DMS53 treated with DMSO at 0.1 percent for 48 hours (cell line): ENCODE results near the gene SIRPB2.

Source experiments
- DNase-seq: peaks from one replicate; lab custom pipeline; 2025; ENCODE audit not compliant: unreplicated experiment; lab: John Stamatoyannopoulos, UW

SIRPB2 gene

GRCh38 chr20:1472556-1473245 lies 18.5 kb downstream of the SIRPB2 start:
- DNase-seq, result no peak

GRCh38 chr20:1471242-1471641 lies 20.0 kb downstream of the SIRPB2 start:
- DNase-seq, result no peak

GRCh38 chr20:1469925-1470571 lies 21.2 kb downstream of the SIRPB2 start:
- DNase-seq, result peak; percentile 90

- no peak for DNase-seq
Measured at GRCh38 chr20:1469306-1469905, 21.8 kb downstream of the SIRPB2 start.

GRCh38 chr20:1468117-1468624 lies 23.0 kb downstream of the SIRPB2 start:
- DNase-seq, result no peak

- no peak for DNase-seq
Measured at GRCh38 chr20:1467355-1468116, 23.7 kb downstream of the SIRPB2 start.

GRCh38 chr20:1467082-1467354 lies 24.2 kb downstream of the SIRPB2 start:
- no peak for DNase-seq

GRCh38 chr20:1466211-1467081 lies 24.8 kb downstream of the SIRPB2 start, which contains the start of gene NSFL1C:
NSFL1C (minus strand) TSS chr20:1466849; CDS start chr20:1466824, 25 bp downstream.
- peak; percentile 79 for DNase-seq

- no peak for DNase-seq
Measured at GRCh38 chr20:1465470-1466210, 25.6 kb downstream of the SIRPB2 start.

GRCh38 chr20:1463971-1464570 lies 27.1 kb downstream of the SIRPB2 start:
- DNase-seq, result no peak

- DNase-seq, result no peak
Measured at GRCh38 chr20:1462834-1463233, 28.4 kb downstream of the SIRPB2 start.

GRCh38 chr20:1462001-1462400 lies 29.2 kb downstream of the SIRPB2 start:
- DNase-seq, result no peak

- no peak for DNase-seq
Measured at GRCh38 chr20:1460275-1460674, 30.9 kb downstream of the SIRPB2 start.

GRCh38 chr20:1457992-1458391 lies 33.2 kb downstream of the SIRPB2 start:
- DNase-seq, result no peak

- no peak for DNase-seq
Measured at GRCh38 chr20:1456300-1456699, 34.9 kb downstream of the SIRPB2 start.

- DNase-seq, result no peak
Measured at GRCh38 chr20:1450926-1451491, 40.2 kb downstream of the SIRPB2 start.

GRCh38 chr20:1449370-1449769 lies 41.9 kb downstream of the SIRPB2 start:
- no peak for DNase-seq

GRCh38 chr20:1448081-1448620 lies 43.1 kb downstream of the SIRPB2 start:
- DNase-seq, result no peak

- no peak for DNase-seq
Measured at GRCh38 chr20:1446536-1446935, 44.7 kb downstream of the SIRPB2 start.
